Measurements from ENCODE around the gene CRABP1. TPM values are rescaled to one million over a fixed set of nuclear protein-coding genes. Genes with fewer than 3 reads are reported as not detected.

CRABP1 gene
- total RNA-seq, 1 experiment from 2014 or later, result 0.47 TPM

GRCh38 chr15:78299101-78299930 lies 40.8 kb upstream of the CRABP1 start, which contains the start of gene SKIC8 (continued):
- 0 out of 6 replicates have a peak, but pooled peaks of 1 of the 3 experiments have one; percentile 14 for TF ChIP-seq CTCF (IDR thresholded peaks at IDR 0.05 in 2 of 3, conservative IDR thresholded peaks at IDR 0.05 in 1 of 3; ENCODE audit: borderline replicate concordance in 1 of 3, insufficient read depth in 1 of 3, low read depth in 2 of 3, low read length in 2 of 3)
- peak; percentile 13; the same call in 1 of the 2 replicates for TF ChIP-seq CBX3 (IDR thresholded peaks at IDR 0.05; ENCODE audit: low read depth)
- TF ChIP-seq EZH2 (IDR thresholded peaks at IDR 0.05), result no peak

GRCh38 chr15:78301326-78301725 lies 38.8 kb upstream of the CRABP1 start:
- no peaks in the 10 kb centered on the region for H4K20me1 ChIP-seq (ENCODE audit: insufficient read depth)
- TF ChIP-seq YY1 (IDR thresholded peaks at IDR 0.05; ENCODE audit: extremely low read depth, insufficient replicate concordance, low read depth, low read length) (no peak), ATF3 (IDR thresholded peaks at IDR 0.05) (no peak)
- no peaks in the 10 kb centered on the region for H3K9me2 ChIP-seq (ENCODE audit: insufficient read depth)
- H3K36me3 ChIP-seq (ENCODE audit: control insufficient read depth in 1 of 2, insufficient read depth in 2 of 2, low read length in 2 of 2), result no peaks in the 10 kb centered on the region
- H3K4me1 ChIP-seq (ENCODE audit: control insufficient read depth in 1 of 2, insufficient read depth in 2 of 2, low read length in 2 of 2), result peaks cover 6 to 30% of the 10 kb centered on the region in 2 experiments
- no peaks in the 10 kb centered on the region for H3K27me3 ChIP-seq (ENCODE audit: insufficient read depth, low read length)
- ChIA-PET POLR2A (no interaction called here), CTCF (no interaction called here), RAD21 (ENCODE audit: low non-redundant PET in 1 of 2, low total read pairs in 2 of 2, uncharacterized antibody in 2 of 2, unreplicated experiment in 2 of 2) (interaction anchor here in 1 of 2 experiments (0.6 kb wide), 1 partner anchor 25 kb away, joined by 3 read pairs; no protein-coding TSS in a partner anchor)
- ATAC-seq, result no peak
- no peak overlapping the region for H3K4me3 ChIP-seq (replicated peaks in 1 of 2; ENCODE audit: low read depth in 1 of 2, low read length in 2 of 2)
- H3K4me2 ChIP-seq (ENCODE audit: low read length), result no peak overlapping the region
- BruUV-seq (replicated peaks), result no TSS peak
- no peak for DNase-seq (ENCODE audit: low read depth, low spot score)
- intact Hi-C loops (cut with micrococcal nuclease), result no loop called here
- H2AFZ ChIP-seq (ENCODE audit: low read depth, low read length, poor library complexity, severe bottlenecking), result no peak overlapping the region
- peaks cover 31% of the 10 kb centered on the region for H3K79me2 ChIP-seq (ENCODE audit: insufficient read depth, low read length)
- H3K27ac ChIP-seq (ENCODE audit: low read depth, low read length), result no peak overlapping the region
- no peak overlapping the region for H3K9ac ChIP-seq (ENCODE audit: low read length)
- no peaks in the 10 kb centered on the region for H3K9me3 ChIP-seq (ENCODE audit: control insufficient read depth in 1 of 2, insufficient read depth in 1 of 2, low read depth in 1 of 2, low read length in 2 of 2)

Measured in HCT116 (cell line).